GM12892 (cell line): ENCODE data around the gene CCNO. TPM values are rescaled to one million over a fixed set of nuclear protein-coding genes. Genes with fewer than 3 reads are reported as not detected.

Experiments used
- DNase-seq: peaks from one replicate; pipeline ENCODE4 v3.0.0; 2011; ENCODE audit not compliant: insufficient read length
- FAIRE-seq: peaks from 2 replicates; lab custom pipeline; 2011; peaks lifted over from hg19 to GRCh38; lab: Jason Lieb, UNC
- POLR2A ChIP-seq: IDR thresholded peaks from 2 replicates; pipeline ENCODE4 v1.6.1; 2011; ENCODE audit warnings: low read depth, low read length, control low read depth
- POLR2AphosphoS5 ChIP-seq: IDR thresholded peaks from 2 replicates; pipeline ENCODE4 v1.6.1; 2011; ENCODE audit warnings: low read depth, low read length, control low read depth
- TAF1 ChIP-seq: IDR thresholded peaks from 2 replicates; pipeline ENCODE4 v1.6.1; 2011; ENCODE audit warnings: low read depth, mild to moderate bottlenecking, control low read depth, low read length, borderline replicate concordance
- polyA plus RNA-seq: library from polyadenylated mRNA; unstranded; fragments of >200 nt; gene quantifications from one replicate; pipeline ENCODE4 v1.2.1, GENCODE V29; 2012; ENCODE audit warnings: missing spikeins, inconsistent platforms; ENCODE audit not compliant: missing spikeins

Gene CCNO, protein sequence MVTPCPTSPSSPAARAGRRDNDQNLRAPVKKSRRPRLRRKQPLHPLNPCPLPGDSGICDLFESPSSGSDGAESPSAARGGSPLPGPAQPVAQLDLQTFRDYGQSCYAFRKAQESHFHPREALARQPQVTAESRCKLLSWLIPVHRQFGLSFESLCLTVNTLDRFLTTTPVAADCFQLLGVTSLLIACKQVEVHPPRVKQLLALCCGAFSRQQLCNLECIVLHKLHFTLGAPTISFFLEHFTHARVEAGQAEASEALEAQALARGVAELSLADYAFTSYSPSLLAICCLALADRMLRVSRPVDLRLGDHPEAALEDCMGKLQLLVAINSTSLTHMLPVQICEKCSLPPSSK
- polyA plus RNA-seq, result not detected

DNA sequence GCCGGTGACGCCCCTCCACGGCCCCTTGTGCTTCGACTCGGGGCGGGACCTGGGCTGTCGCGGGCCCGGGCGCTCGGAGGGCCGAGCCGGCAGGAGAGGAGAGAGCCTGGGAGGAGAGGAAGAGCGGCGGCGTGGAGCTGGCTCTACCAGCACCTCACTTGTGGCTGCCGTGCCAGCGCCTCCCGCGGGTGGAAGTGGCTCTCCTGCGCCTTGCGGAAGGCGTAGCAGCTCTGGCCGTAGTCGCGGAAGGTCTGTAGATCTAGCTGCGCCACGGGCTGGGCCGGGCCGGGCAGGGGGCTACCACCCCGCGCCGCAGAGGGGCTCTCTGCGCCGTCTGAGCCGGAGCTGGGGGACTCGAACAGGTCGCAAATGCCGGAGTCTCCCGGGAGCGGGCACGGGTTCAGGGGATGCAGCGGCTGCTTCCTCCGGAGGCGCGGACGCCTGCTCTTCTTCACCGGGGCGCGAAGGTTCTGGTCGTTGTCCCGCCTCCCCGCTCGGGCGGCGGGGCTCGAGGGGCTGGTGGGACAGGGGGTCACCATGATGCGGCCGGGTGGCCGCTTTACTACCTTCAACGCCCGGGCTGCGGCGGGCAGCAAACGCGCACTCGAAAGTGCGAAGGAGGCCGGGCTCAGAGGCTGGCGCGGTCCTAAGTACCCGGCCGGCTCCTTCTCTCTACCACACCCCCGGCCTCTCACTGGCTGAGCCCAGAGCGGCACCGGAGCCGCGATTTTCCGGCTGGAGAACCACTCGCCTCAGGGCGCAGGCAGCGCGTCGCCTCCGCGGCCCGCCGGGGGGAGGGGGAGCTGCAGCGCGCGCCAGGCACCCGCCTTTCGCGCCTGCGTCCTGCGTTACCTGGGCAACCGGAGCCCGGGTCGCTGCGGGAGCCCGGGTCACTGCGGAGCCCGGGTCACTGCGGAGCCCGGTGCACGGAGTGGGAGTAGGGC lies at the start of gene CCNO:
TSS of gene CCNO (minus strand) at position 624 of the 944 bp plus-strand sequence. CDS start at position 539, 85 bp downstream.
- FAIRE-seq (no peak), DNase-seq (no peak)
- TF ChIP-seq POLR2AphosphoS5 (no peak), POLR2A (no peak), TAF1 (no peak)

DNA sequence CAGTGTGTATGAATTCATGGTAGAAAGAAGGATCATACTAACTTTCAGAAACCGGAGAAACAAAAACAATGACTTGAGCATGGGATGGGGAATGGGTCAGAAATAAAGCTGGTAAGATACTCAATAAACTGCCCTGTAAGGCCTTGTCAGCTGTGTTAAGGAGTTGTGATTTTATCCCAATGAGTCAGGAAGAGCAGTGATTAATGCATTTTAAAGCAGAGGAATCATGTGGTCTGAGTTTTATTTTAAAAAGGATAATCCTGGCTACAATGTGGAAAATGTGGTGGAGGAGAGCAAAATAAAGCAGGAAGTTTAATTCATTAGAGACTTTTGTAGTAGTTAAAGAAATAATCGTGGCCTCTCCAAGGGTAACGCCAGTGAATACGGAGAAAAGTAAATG lies 45.4 kb upstream of the CCNO start:
- no peak for FAIRE-seq
- no peak for DNase-seq
- TF ChIP-seq POLR2A (no peak), POLR2AphosphoS5 (no peak), TAF1 (no peak)

- no peak for TF ChIP-seq POLR2A
- TF ChIP-seq POLR2AphosphoS5, result no peak
- no peak for TF ChIP-seq TAF1
- FAIRE-seq (no peak), DNase-seq (no peak)
Measured at GRCh38 chr5:55276771-55277170, 43.4 kb upstream of the CCNO start.

DNA sequence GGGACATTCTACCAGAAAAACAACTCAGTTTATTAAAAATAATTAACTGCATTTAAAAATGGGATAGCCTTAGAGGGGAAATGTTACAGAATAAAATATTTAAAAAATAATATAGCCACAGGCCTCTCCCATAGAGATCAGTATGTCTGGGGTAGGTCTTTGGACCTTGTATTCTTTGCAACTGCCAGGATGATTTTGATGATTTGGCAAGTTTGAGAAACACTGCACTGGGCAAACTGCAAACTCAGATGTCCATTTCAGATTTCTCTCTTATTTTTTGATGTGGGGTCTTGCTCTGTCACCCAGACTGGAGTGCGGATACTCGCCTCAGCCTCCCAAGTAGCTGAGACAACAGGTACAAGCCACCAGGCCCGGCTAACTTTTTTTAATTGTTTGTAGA lies 24.9 kb upstream of the CCNO start:
- FAIRE-seq (no peak), DNase-seq (no peak)

GRCh38 chr5:55254802-55255201 lies 21.4 kb upstream of the CCNO start:
- FAIRE-seq (no peak), DNase-seq (no peak)
- TF ChIP-seq POLR2AphosphoS5 (no peak), POLR2A (no peak), TAF1 (no peak)

More for the DNA sequence above, 24.9 kb upstream of the CCNO start:
- TF ChIP-seq POLR2AphosphoS5 (no peak), POLR2A (no peak), TAF1 (no peak)

DNA sequence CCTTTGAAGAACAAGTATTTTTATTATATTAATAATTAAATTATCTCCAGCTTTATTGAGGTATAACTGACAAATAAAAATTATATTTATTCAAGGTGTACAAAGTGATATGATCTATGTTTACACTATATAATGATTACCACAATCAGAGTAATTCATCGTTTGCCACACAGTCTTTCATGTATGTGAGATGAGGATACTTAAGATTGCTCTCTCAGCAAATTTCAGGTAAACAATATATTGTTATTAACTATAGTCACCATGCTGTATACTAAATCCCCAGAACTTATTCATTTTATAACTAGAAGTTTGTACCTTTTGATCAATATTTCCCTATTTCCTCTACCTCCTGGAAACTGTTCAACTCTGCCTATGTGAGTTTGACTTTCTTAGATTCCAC lies 16.7 kb upstream of the CCNO start:
- DNase-seq (no peak), FAIRE-seq (no peak)
- TF ChIP-seq POLR2A (no peak), TAF1 (no peak), POLR2AphosphoS5 (no peak)

DNA sequence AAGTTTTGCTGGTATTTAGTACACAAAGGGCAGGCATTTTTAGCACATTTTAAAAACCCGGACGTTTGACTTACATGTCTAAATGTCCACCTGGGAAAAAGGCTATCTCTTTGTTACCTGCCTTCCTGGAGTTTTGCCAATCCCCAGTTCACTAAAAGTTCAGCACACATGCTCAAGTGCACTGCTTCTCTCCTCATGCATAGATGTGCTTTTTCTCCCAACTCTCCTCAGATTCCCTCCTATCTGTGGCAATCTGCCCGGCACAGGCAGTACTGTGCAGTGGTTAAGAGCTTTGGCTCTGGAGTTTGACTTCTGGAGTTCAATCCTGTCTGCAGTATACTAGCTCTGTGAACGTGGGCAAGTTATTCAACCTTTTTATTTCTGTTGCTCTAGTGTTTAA lies 8.3 kb upstream of the CCNO start:
- no peak for FAIRE-seq
- DNase-seq, result no peak
- TF ChIP-seq POLR2AphosphoS5 (no peak), POLR2A (no peak), TAF1 (no peak)

DNA sequence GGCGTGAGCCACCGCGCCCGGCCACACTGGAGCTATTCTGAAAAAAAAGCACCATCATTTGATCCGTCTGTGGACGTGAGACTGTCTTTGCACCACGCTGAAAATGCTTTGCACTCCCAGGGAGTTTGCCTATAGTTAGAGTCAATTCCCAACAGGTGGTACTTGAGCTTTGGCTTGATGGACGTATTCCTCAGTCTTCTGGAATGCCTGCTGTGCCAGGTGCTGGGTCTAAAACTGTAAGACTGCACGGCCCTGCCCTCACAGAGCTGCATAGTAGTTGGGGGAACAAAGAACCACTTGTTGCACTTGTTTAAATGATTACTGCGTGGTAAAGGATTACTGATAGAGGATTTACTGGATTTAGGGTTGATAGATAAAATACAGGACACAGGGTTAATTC lies 3.4 kb upstream of the CCNO start:
- DNase-seq (no peak), FAIRE-seq (no peak)

DNA sequence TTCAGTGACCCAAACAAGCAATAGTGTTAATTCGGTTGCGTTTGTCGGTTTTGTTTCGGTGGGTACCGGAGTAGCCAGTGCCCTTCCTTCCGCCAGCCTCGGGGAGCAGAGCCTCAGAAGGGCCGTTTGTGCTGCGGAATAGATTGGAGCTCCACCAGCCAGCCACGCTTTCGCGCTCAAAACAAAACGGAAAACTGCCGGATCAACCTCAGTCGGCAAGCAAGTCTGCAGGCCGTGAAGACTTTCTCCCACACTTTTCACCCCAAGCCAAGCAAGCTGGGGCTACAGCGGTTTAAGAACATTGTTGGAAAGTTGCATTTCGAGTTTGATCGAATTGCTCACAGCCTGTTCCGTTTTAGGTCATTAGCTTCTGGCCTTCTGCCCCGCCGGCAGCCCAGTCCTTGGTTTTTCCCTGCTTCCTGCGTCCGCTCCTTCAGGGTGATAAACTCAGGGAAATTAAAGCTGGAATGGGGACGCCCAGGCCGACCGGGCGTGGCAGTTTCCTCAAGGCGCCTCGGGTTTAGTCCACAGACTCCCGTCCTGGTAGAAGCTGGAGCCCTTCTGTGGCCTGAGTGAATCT lies 803 bp upstream of the CCNO start:
- FAIRE-seq, result no peak
- no peak for TF ChIP-seq POLR2A
- TF ChIP-seq POLR2AphosphoS5, result no peak
- TF ChIP-seq TAF1, result no peak
- DNase-seq, result no peak

More for the DNA sequence above, 3.4 kb upstream of the CCNO start:
- TF ChIP-seq TAF1 (no peak), POLR2A (no peak), POLR2AphosphoS5 (no peak)

DNA sequence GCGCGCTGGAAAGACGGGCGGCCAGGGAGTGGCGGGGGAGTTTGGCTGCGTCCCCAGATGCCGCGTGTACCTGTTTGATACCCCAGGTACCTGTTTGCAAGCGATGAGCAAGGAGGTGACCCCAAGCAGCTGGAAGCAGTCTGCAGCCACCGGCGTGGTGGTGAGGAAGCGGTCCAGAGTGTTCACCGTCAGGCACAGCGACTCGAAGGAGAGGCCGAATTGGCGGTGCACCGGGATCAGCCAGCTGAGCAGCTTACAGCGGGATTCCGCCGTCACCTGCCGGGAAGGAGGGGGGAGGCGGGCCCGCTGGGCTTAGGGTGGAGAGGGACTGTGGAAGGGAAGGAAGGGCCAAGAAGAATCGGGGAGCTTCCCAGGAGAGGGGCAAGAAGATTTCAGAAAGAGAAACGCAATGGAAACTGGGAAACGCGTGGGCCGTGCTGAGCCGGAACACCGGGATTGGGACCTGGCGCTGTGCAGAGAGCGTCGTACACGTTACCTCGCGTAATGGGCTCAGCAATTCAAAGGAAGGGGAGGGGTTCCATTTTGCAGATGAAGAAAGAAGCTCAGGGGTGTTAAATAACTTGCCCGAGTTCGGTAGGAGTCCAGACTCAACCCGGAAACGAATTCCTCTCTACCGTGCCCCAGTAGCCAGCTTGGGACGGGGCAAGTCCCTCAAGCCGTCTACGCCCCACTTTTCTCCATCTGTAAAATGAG lies 980 bp downstream of the CCNO start:
- DNase-seq (no peak), FAIRE-seq (no peak)
- TF ChIP-seq POLR2AphosphoS5 (no peak), POLR2A (no peak), TAF1 (no peak)
